HG03045 (cell line): Measurements from ENCODE around the gene EFNA5.
"Not testable (repeated sequence)": the region's sequence is repeated elsewhere in the genome, so short reads cannot be mapped to it uniquely, and the experiment has no call there.

Experiments
- ATAC-seq: cut with Tn5 transposase; IDR thresholded peaks from one replicate; pipeline ENCODE4 v1.9.1; 2021; ENCODE audit warnings: mild to moderate bottlenecking, moderate library complexity; ENCODE audit not compliant: unreplicated experiment

Gene EFNA5

GRCh38 chr5:107378218-107378899, 292.4 kb downstream of the EFNA5 start:
- no peak for ATAC-seq

DNA sequence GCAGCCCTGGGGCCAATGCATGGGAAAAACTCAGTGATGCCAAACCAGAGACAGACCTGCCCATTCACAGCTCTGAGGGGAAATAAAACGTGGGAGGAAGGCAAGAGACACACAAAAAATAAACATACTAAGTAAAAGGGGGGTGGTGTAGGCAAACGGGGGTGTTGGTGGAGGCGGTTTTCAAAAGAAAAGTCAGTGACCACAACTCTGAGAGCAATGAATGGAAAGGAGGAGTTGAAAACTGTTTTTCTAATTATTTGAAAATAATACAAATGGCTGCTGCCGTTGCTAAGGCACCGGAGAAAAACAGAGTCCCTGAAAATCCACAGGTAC, 293.5 kb downstream of the EFNA5 start:
- no peak for ATAC-seq

DNA sequence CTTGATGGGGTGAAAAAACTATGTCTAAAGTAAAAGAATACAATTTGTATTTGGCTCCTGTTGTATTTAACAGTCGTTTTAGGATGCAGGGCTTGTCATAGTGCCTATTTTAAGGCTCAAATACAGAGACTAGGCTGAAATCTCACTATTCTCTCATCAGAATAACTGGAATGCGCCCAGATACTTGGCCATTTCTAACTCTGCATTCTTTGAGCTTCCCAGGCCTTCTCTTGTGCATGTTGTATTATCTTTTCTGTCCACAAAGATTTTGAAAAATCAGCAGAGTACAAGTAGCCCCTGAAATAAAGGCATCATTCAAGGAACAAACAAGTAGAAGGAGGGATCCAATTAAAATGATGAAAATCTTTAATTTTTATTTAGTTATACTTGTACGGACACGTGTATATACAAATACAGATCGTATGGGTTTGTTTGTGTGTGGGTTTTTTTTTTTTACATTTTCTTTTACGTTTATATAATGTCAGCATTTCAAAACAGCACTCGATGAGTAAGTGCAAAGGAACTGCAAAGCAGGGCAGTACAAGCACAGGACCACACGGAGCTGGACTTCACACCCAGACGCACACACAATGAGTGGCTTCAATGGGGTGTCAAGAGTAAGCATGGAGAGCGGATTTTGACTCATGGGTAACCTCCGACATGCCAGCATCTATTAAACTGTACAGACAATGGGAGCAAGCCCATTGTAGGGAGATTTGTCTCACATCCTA, 294.0 kb downstream of the EFNA5 start:
- no peak for ATAC-seq

- ATAC-seq, result no peak
Measured at GRCh38 chr5:107373549-107374263, 297.0 kb downstream of the EFNA5 start.

DNA sequence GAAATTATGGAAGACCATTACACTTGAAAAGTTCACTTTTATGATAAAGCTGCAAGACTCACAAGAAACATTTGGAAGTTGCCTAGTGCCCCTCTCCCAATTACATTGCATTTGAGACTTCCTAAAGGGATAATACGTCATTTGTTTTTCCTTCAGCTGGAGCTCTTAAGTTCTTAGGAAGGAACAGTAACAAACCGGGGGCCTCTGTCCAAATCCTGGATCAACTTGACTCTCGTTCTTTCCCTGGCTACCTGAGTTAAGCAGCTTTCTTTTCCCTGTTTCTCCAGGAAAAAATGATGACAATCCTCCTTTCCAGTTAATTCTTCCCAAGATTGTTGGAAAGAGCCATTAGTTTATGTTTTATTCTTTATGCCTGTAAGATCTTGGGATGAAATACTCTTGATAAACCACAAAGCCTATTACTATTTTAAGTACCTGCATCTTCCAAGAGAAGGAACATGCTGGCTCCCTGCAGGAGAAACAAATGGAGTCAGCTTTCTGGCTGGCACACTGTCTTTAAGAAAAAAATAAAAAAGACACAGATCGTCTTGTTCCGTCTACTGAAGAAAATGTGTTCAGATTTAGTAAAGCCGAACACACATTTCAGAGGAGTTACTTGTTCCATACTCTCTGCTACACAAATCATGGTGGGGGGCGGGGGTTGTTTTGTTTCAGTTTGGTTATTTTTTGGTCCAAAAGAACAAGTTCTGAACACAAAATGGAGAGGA, 297.9 kb downstream of the EFNA5 start:
- no peak for ATAC-seq

DNA sequence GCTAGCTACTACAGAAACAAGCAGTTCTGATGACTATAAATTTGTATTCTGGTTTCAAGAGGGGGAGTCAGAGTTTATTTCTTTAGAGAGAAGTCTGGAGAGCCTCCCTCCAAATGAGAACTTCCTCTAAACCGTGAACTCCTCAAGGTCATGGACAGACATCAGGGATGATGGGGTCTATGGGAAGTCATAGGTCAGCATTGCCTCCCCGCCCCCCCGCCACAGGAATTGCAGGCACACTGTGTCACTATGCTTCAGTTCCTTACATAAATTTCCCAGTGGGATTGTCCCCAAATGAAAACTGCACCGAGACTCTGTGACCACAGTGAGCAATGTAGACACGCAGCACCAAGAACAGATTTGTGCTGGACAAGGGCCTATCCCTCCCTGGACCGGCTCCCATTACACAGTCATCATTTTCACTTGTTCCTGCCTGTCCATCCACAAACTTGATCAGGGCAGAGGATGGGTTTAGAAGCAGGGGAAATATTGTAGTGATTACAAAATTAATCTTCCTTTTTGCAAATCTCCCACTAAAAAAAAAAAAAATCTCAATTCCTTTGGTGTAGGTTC, 300.3 kb downstream of the EFNA5 start:
- ATAC-seq, result no peak

- ATAC-seq, result no peak
Measured at GRCh38 chr5:107369622-107370021, 301.1 kb downstream of the EFNA5 start.

GRCh38 chr5:107368615-107369014, 302.1 kb downstream of the EFNA5 start:
- no peak for ATAC-seq

DNA sequence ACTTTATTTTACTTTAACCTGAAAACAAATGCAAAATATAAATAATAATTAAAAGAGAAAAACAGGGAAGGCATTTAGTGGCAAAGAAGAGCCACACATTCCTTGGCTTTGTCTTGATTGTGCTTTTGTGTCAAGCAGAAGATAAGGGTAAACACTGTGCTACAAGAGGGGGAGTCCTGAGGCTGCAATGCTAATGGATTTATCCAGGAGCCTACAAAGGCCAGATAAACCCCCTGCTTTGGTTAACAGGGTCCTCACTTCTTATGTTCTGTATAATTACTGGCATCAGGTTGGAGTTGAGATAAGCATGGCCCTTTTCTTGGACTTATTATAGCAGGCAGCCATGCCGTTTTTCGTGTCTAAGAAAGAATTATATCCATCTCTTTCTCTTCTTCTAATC, 302.8 kb downstream of the EFNA5 start:
- ATAC-seq, result no peak

DNA sequence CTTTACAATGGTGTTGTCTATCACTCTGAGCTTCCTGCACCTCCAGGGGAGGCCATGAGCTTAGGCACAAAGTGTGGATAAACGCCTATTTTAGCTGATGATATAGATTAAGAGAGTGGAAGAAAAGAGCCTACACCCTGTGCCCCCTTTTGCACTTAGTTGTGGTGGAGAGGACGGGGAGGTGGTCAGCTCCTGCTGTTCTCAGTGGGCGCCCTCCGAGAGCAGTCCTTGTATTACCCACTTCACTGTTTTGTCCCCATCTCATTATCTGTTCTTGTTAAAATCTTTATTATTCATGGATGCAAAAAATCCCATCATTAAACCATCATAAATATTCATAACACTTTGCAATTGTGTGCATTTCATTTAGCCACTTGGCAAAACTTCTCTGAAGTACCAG, 303.3 kb downstream of the EFNA5 start:
- no peak for ATAC-seq

DNA sequence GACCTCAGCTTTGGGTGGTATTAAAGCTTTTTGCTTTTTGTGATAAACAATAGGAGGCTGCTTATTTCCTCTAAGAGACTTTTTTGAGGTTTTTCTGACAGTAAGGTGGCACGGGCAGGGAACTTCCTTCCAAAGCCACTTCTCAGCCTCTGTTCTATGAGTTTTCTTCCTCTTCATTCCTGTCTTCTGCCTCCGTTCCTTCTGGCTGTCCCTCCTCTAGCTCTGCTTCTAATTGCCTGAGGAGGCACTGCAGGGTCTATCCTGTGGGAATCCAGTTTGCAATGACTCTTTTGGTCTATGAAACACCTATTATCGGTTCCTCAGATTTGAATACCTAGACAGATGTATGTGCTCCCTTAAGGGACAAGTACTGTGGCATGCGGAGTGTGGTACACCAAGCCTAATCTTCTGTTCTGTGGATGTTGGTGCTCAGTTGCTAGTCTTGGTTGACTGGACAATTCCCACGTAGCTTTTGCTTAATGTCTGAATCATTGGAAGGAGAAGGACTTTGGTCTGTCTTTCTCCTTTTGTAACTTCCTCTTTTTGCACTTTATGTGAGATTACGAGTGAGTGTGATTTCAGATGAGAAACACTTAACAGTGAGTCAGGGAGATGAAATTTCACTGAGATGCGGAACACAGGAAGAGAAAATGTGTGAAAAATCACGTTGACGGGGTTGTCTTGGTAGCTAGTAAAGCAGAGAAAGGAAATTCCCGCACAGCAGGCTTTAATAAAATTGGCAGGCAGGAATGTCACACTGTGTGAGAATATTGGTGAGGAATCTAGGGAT, 305.2 kb downstream of the EFNA5 start:
- no peak for ATAC-seq

DNA sequence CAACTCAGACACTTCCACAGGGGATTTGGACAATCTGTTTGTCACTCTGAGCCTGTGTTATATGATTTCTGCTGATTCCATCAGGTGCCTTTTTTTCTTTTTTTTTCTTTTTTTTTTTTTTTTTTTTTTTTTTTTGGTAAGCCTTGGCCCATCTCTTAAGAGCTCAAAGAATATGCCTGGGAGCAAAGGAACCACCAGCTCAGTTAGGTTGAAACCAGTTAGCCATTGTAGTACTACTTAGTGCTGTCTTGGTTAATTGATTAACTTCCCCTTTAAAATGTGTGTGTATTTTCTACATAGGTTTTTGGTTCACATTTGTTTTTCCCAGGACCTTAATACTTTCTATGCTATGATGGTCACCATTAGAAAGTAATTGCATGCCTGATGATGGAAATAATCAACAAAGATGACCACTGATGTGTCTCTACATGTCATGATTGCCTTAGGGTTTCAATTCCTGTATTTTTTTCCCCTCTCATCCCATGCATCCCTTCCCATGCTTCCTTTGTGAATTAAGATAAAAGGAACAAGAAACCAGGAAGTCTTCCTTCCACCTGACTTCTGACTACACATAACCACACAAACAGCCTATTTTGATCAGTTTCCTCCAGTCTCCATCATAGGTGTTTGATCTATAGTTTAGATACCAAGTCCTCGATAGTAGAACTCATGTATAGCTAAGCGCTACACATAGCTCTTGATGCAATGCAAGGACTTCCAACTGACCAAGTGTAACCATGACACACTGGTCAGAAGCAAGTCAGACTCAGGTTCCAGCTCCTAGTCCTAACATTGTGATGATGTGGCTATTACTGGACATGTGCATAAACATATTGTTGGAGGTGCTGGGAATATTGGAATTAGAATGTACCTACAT, 306.1 kb downstream of the EFNA5 start:
- ATAC-seq, result no peak

DNA sequence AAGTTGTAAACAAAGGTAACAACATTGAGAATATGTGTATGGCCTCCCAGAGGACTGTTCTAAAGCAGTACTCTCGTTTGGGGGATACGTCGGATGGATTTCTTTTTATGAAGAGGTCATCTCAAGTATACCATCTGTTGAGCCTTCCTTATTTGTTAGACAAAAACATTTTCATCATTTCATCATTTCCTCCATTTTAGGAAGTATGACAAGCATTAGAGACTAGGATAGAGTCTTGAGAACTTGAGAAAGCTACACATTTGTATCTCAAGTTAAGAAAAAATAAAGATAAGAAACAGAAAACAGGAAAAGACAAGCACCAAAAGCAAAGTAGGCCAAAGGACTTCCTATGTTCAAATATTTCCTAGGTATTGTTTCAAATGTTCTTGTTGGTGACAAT, 307.0 kb downstream of the EFNA5 start:
- no peak for ATAC-seq

DNA sequence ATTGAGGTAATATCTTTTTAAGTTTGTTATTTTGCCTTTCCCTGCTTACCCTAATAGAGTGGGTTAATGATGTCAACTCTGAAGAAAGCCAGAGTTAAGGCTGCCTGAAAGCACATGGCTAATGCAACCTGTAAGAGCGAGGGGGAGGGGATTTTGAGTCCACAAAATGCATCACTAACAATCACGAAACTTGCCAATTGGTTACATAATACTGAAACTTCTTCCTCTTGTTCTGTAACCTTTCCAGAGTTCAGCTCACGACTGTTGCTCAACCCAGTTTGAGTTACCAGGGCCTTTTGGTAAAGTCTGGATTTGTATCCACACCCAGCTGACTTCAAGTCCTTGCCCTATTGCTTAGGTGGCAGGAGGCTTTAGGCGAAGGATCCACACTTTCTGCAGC, 308.8 kb downstream of the EFNA5 start:
- ATAC-seq, result no peak

DNA sequence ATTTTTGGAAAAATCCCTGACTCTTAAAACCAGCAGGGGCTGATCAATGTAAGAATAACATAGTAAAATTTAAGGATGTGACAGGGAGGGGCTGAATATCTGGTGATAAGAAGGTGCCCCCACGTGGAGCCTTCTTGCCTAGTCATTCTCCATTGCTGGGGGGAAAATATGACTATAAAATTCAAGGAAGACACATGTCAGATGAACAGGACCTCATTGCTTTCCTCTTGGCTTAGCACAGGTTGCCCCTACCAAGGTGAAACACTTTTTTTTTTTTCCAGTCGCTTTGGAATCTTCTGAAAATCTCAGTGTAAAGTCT, 310.9 kb downstream of the EFNA5 start:
- no peak for ATAC-seq

DNA sequence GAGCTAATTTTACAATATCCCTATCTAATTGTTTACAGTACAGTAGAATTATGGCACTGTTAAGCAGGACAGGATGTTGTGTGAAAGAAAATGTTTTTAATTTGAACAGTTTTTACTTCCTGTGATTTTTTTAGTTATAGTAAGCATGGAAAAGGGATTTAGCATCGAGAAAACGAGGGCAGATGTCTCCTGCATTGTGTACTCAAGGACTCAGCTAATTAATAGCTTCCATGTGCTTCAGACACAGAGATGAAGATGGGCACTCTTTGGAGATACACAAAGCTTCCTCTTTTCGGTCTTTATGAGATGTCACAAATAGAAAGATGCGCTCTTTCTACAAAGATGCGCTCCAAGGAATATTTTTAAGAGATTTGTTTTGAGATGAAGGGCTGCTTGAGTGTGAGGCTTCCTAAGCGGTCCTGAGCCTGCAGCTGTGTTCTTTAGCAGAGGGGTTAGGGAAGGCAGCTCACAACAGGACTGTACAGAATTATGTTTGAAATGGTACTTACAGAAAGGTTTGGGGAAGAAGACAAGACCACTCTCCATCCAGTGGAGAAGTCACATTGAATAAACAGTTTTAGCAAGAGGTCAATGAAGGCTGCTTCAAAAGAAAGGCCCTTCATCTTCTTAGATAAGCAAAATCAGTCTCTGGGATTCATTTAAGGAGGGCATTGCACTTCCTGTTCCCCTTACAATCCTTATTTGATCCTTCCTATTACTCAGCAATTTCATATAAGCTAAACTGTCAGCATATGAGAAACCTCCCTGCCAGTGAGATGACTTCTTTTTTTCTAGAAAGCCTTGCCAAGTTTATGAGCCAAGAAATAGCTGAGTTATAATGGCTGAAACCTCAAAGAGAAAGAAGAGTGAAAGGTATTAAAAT, 311.5 kb downstream of the EFNA5 start:
- no peak for ATAC-seq

- ATAC-seq, result no peak
Measured at GRCh38 chr5:107356891-107357290, 313.8 kb downstream of the EFNA5 start.

DNA sequence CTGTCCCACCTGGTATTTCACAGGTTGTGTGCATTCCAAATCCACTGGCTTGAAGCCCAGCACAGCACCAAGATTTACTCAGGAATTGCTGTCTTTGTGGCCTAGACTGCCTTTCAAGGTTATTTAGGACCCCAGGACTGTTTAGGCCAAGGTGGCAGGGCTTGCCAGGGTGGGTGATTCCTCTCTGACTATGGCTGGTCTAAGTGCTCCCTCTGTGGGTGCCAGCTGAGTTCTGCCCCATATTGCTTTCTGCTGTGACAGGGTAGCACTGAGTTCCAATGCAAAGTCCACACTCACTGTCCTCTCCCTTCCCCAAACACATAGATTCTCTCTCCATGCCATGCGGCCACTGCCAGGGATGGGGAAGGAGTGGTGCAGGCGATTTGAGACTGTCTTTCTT, 318.2 kb downstream of the EFNA5 start:
- no peak for ATAC-seq

- not testable (repeated sequence) for ATAC-seq
Measured at GRCh38 chr5:107346580-107346979, 324.2 kb downstream of the EFNA5 start.
